Measurements from ENCODE around the gene FUT9.

FUT9 gene

DNA sequence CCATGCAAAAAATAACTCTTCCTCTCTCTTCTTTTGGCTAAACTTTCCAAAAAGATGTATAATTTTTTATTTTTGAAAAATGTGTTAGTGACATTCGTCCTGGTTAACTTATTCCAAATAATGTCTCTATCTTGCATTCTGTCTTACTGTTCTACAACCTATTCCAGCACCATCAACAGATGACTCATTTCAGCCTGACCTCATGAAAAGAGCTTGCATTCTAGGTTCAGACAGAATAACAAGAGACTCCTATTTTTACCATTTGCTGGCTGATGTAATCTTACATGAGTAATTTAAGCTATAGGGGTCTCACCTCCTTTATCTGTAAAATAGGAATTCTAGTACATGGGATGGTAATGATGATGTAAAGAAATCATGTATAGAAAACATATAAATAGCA lies 109.0 kb downstream of the FUT9 start:
- no peak overlapping the region for H3K4me3 ChIP-seq (ENCODE audit: low read depth, low read length)
- no peak for DNase-seq (ENCODE audit: low read depth)
- TF ChIP-seq, protein P1, sequence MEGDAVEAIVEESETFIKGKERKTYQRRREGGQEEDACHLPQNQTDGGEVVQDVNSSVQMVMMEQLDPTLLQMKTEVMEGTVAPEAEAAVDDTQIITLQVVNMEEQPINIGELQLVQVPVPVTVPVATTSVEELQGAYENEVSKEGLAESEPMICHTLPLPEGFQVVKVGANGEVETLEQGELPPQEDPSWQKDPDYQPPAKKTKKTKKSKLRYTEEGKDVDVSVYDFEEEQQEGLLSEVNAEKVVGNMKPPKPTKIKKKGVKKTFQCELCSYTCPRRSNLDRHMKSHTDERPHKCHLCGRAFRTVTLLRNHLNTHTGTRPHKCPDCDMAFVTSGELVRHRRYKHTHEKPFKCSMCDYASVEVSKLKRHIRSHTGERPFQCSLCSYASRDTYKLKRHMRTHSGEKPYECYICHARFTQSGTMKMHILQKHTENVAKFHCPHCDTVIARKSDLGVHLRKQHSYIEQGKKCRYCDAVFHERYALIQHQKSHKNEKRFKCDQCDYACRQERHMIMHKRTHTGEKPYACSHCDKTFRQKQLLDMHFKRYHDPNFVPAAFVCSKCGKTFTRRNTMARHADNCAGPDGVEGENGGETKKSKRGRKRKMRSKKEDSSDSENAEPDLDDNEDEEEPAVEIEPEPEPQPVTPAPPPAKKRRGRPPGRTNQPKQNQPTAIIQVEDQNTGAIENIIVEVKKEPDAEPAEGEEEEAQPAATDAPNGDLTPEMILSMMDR (conservative IDR thresholded peaks at IDR 0.05; ENCODE audit: low read depth, low read length) = no peak

DNA sequence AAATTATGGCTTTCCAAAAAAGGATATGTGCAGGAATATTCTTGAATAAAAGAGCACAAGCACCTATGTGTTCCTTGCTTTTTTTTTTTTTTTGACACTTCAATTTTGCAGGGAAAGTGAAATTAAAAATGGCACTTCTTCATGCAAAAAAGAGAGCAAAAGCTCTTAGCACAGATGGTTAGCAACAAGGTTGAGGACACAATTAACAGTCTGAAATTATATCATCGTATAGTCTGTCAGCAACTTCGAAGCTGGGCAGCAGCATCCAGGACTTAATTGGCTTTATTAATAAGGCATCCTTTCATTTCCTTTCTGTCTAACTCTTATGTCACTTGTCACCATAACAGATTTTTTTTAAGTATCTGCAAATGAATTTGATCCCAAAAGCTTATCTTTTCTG lies 122.6 kb downstream of the FUT9 start:
- TF ChIP-seq, protein P1 (conservative IDR thresholded peaks at IDR 0.05; ENCODE audit: low read depth, low read length) = no peak
- no peak for DNase-seq (ENCODE audit: low read depth)
- no peak overlapping the region for H3K4me3 ChIP-seq (ENCODE audit: low read depth, low read length)

DNA sequence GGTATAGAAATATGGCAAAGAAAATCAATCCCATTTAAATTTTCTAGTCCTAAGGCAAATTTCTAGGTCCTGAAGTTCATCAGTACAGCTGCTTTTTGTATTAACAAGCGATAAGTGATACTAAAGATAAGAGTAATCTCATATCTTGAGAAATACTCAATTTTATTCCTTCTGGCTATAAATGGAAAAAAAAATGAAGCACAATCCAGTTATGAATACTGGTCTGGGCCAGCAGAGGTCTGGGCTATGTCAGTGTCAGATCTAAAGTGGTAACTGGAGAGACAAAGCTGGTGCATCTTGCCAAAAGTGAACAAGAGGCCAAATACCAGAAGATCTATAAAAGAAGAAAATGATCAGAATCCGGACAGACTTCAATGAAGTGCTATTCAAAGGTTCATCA lies 126.4 kb downstream of the FUT9 start:
- no peak for DNase-seq (ENCODE audit: low read depth)
- TF ChIP-seq, protein P1 (conservative IDR thresholded peaks at IDR 0.05; ENCODE audit: low read depth, low read length) = no peak
- H3K4me3 ChIP-seq (ENCODE audit: low read depth, low read length) = no peak overlapping the region

DNA sequence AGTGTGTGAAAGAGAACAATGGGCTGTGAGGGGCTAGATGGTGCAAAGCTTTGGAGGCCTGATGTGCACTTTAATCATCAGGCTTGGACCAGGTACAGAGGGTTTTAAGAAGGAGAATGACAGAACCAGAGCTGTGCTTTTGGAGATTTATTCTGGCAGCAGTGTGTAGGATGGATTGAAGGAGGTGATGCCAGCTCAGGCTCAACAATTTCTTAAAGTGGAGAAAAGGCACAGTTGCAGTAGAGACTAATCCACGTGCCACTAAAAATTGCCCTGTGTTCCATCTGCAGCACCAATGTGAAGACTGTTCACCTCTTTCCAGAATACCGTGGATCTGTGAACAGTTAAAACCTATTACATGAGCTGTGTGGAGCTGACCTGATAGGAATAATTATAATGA lies 134.7 kb downstream of the FUT9 start:
- no peak overlapping the region for H3K4me3 ChIP-seq (ENCODE audit: low read depth, low read length)
- DNase-seq (ENCODE audit: low read depth) = no peak
- TF ChIP-seq, protein P1 (conservative IDR thresholded peaks at IDR 0.05; ENCODE audit: low read depth, low read length) = no peak

DNA sequence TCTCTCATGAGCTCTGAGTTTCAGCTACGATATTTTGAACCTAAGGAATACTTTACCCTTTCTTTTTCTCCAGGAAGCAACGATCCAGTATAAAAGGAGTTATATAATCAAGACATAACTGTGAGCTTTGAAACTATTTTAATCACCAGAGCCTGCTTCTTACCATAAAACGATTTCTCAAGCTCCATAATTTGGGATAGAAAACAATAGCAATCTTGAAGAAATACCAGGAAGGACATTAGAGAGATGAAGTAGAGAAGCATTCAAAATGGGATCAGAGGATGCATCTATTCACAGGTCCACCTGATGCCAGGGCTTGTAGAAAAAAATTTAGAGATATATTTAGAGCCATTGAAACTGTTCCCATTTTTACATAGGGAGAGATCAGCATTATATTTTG lies 135.9 kb downstream of the FUT9 start:
- no peak for DNase-seq (ENCODE audit: low read depth)
- TF ChIP-seq, protein P1 (conservative IDR thresholded peaks at IDR 0.05; ENCODE audit: low read depth, low read length) = no peak
- H3K4me3 ChIP-seq (ENCODE audit: low read depth, low read length) = no peak overlapping the region

DNA sequence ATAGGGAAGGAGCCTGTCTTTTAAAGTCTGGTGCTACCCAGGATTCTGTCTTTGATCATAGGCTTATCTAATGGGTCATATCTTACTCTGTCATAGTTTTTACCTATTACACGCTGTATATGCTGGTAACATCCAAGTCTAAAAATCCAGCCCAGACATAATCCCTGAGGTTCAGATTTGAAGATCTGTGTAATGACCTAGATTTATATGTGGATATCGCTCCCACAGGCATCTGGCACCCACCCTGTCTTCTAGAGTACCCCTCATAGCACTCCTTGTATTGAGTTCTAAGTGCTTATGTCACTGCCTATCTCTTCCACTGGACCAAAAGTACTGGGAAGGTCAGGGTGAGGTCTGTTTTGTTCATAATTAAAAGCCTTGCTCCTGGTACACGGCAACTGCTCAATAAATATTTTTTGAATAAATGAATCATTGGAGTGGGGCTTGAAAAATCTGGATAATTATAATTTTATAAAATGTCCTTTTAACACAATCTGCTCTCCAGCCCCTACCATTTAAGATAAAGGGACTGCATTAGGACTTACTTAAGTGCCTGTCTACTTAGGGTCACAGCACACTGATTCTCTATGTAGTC lies 136.4 kb downstream of the FUT9 start:
- DNase-seq (ENCODE audit: low read depth) = no peak
- TF ChIP-seq, protein P1 (conservative IDR thresholded peaks at IDR 0.05; ENCODE audit: low read depth, low read length) = no peak
- no peak overlapping the region for H3K4me3 ChIP-seq (ENCODE audit: low read depth, low read length)

DNA sequence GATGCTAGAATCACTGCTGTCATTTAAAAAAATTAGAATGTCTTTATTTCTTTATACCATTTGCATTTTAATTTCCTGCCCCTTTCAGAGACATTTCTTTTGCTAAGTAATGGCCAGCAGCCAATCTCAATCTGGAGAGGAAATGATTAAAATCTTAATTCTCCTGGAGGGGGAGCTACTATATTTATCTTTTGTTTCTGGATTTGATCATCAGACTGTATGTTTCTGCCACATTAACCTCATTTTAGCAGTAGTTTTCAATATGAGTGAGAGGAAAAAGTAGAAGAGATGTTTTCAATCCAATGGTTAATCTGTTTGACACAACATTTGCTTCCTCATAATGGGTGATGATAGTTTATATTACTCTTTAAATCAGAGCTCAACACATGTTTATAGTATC lies 138.0 kb downstream of the FUT9 start:
- TF ChIP-seq, protein P1 (conservative IDR thresholded peaks at IDR 0.05; ENCODE audit: low read depth, low read length) = no peak
- H3K4me3 ChIP-seq (ENCODE audit: low read depth, low read length) = no peak overlapping the region
- DNase-seq (ENCODE audit: low read depth) = no peak

All from choroid plexus epithelial cell (primary cell).